ENCODE data around the gene FBXO41.

FBXO41 gene

GRCh38 chr2:73212448-73213176, 71.7 kb downstream of the FBXO41 start:
- ATAC-seq (ENCODE audit: low read depth), result peak; percentile 65
- no peaks in the 10 kb centered on the region for H3K9me3 Mint-ChIP-seq
- DNase-seq (ENCODE audit: low spot score in 2 of 2), result peak; percentile 64 to 76
- H3K27ac Mint-ChIP-seq, result no peak overlapping the region
- H3K36me3 Mint-ChIP-seq, result no peaks in the 10 kb centered on the region
- H3K27me3 Mint-ChIP-seq, result peaks cover 12% of the 10 kb centered on the region
- peak overlapping the region; percentile 8 for H3K4me3 Mint-ChIP-seq
- H3K4me1 Mint-ChIP-seq, result peaks cover 19% of the 10 kb centered on the region

DNA sequence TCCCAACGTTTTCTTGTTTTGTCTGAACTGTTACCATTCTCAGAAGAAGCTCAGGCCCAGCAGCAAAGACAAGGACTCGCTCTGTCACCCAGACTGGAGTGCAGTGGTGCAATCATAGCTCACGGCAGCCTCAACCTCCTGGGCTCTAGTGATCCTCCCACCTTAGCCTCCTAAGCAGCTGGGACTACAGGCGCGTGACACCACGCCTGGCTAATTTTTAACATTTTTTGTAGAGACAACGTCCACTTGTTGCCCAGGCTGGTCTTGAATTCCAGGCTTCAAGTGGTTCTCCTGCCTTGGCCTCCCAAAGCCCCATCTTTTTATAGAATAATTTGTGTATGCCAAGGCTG, 72.2 kb downstream of the FBXO41 start:
- H3K27ac Mint-ChIP-seq, result no peak overlapping the region
- no peak overlapping the region for H3K4me3 Mint-ChIP-seq
- ATAC-seq (ENCODE audit: low read depth) (no peak), DNase-seq (ENCODE audit: low spot score in 2 of 2) (no peak)
- H3K36me3 Mint-ChIP-seq, result no peaks in the 10 kb centered on the region
- H3K27me3 Mint-ChIP-seq, result peaks cover 14% of the 10 kb centered on the region
- H3K4me1 Mint-ChIP-seq, result peaks cover 19% of the 10 kb centered on the region
- H3K9me3 Mint-ChIP-seq, result no peaks in the 10 kb centered on the region

- H3K27ac Mint-ChIP-seq, result no peak overlapping the region
- peaks cover 19% of the 10 kb centered on the region for H3K4me1 Mint-ChIP-seq
- no peaks in the 10 kb centered on the region for H3K9me3 Mint-ChIP-seq
- H3K4me3 Mint-ChIP-seq, result no peak overlapping the region
- H3K27me3 Mint-ChIP-seq, result peaks cover 17% of the 10 kb centered on the region
- no peaks in the 10 kb centered on the region for H3K36me3 Mint-ChIP-seq
- no peak for DNase-seq (ENCODE audit: low spot score in 2 of 2)
- ATAC-seq (ENCODE audit: low read depth), result no peak
These were observed 73.6 kb downstream of the FBXO41 start for GRCh38 chr2:73210696-73211095.

DNA sequence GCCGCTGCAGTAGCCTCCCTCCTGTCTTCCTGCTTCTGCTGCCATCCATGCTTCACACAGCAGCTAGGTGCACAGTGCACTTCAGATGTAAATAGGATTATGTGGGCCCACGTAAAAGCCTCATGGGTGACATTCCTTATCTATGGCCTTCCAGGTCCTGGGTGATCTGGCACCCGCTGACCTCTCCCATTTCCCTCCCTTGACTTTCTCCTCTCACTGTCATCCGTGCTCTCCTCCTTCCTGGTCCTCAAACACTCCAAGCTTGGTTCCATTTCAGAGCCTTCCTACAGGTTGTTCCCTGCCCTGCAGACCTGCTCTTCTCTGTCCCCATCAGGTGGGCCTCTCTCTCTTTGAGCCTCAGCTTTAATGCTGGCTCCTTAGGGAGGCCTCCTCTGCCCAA, 74.3 kb downstream of the FBXO41 start:
- ATAC-seq (ENCODE audit: low read depth), result no peak
- Mint-ChIP-seq H3K4me1 (peaks cover 13% of the 10 kb centered on the region), H3K27me3 (peaks cover 18% of the 10 kb centered on the region), H3K9me3 (no peaks in the 10 kb centered on the region), H3K27ac (no peak overlapping the region), H3K36me3 (no peaks in the 10 kb centered on the region), H3K4me3 (no peak overlapping the region)
- DNase-seq (ENCODE audit: low spot score in 2 of 2), result no peak

- DNase-seq (ENCODE audit: low spot score in 2 of 2) (no peak), ATAC-seq (ENCODE audit: low read depth) (no peak)
- H3K27ac Mint-ChIP-seq, result no peak overlapping the region
These were observed 76.0 kb downstream of the FBXO41 start for GRCh38 chr2:73208258-73208657.

GRCh38 chr2:73205611-73206010, 78.7 kb downstream of the FBXO41 start:
- no peak overlapping the region for H3K4me3 Mint-ChIP-seq
- H3K4me1 Mint-ChIP-seq, result no peaks in the 10 kb centered on the region
- H3K9me3 Mint-ChIP-seq, result peaks cover 2% of the 10 kb centered on the region
- H3K36me3 Mint-ChIP-seq, result no peaks in the 10 kb centered on the region
- no peak for ATAC-seq (ENCODE audit: low read depth)
- DNase-seq (ENCODE audit: low spot score in 2 of 2), result no peak
- peaks cover 31% of the 10 kb centered on the region for H3K27me3 Mint-ChIP-seq
- no peak overlapping the region for H3K27ac Mint-ChIP-seq

More at GRCh38 chr2:73208258-73208657, 76.0 kb downstream of the FBXO41 start:
- Mint-ChIP-seq H3K4me3 (no peak overlapping the region), H3K9me3 (no peaks in the 10 kb centered on the region), H3K27me3 (peaks cover 24% of the 10 kb centered on the region), H3K36me3 (no peaks in the 10 kb centered on the region), H3K4me1 (peaks cover 3% of the 10 kb centered on the region)

Data from memory B cell (primary cell).